Pancreas (tissue), 10 donors: ENCODE measurements around the gene IMPG2. TPM values are rescaled to one million over a fixed set of nuclear protein-coding genes. Genes with fewer than 3 reads are reported as not detected.
"Not testable (repeated sequence)": the region's sequence is repeated elsewhere in the genome, so short reads cannot be mapped to it uniquely, and the experiment has no call there.

ENCODE experiments used
- ATAC-seq, 4 donors: fragments of 200-7000 bp; cut with Tn5 transposase; one replicate each; pipeline versions ENCODE4 v1.8.0 to v1.9.1; 2020; ENCODE audit warnings: mild to moderate bottlenecking in 4 of 4, moderate library complexity in 4 of 4
- DNase-seq, 6 donors: peaks; one replicate each; pipeline ENCODE4 v3.0.0-alpha.2; 2020
- FAIRE-seq: peaks from 2 replicates; lab custom pipeline; 2012; peaks lifted over from hg19 to GRCh38; lab: Jason Lieb, UNC
- H3K27ac ChIP-seq, 4 donors: fragments of 200-600 bp; sonication (generic); 1 replicate in 3 of 4; 2 replicates in 1 of 4; pipeline versions ENCODE4 v1.5.0 to v1.8.0; 2020
- H3K27me3 ChIP-seq, 4 donors: fragments of 200-600 bp; one replicate each; pipeline ENCODE4 v1.8.0; 2021
- H3K36me3 ChIP-seq, 3 donors: fragments of 200-600 bp; sonication (generic) in 1 of 3; one replicate each; pipeline versions ENCODE4 v1.5.0 to v1.8.0; 2020 to 2021
- H3K4me1 ChIP-seq, 3 donors: fragments of 200-600 bp; one replicate each; pipeline ENCODE4 v1.8.0; 2021
- H3K4me3 ChIP-seq, 4 donors: fragments of 200-600 bp; sonication (generic) in 2 of 4; one replicate each; pipeline versions ENCODE4 v1.5.0 to v1.8.0; 2020 to 2021
- H3K9me3 ChIP-seq, 4 donors: fragments of 200-600 bp; one replicate each; pipeline ENCODE4 v1.8.0; 2021
- WGBS, 2 donors: extraction: QIAGEN DNeasy Blood & Tissue Kit; methylation state at CpG; one replicate each; pipeline ENCODE4 v1.1.7; 2013; 5-methylcytosine and 5-hydroxymethylcytosine counted together
- intact Hi-C, 3 donors: fragments of 100-400 bp; cut with DNase I; formaldehyde crosslinking; loops; one replicate each; pipeline versions ENCODE4 v1.11.1 to v1.14.2; 2022
- polyA plus RNA-seq, 2 donors: library from polyadenylated mRNA; stranded (reverse); fragments of 200-250 nt; gene quantifications; one replicate each; pipeline ENCODE4 v1.2.3, GENCODE V29; 2013
- total RNA-seq, 6 donors: library from RNA; stranded (reverse); fragmentation: NEBNext Ultra II Directional in 4 of 6; extraction: Animal tissue kit (Norgen Biotek cat#: 25700) in 4 of 6; gene quantifications; one replicate each; pipeline versions ENCODE4 v1.2.1 to v1.2.4, GENCODE V29; 2021 to 2023
- TF ChIP-seq, protein P1 (sequence below), 4 donors: fragments of 200-600 bp; sonication (generic) in 3 of 4; IDR thresholded peaks; one replicate each; pipeline versions ENCODE4 v1.5.0 to v1.8.0; 2021; ENCODE audit warnings: antibody characterized with exemption in 4 of 4
- donor health status: healthy with polysubstance abuse.
- donor health status: DM: no; HTN: no; CAD: no; lungs with moderate emphysema.
- donor health status: DM: no; HTN: no; CAD: no.
- donor health status: control.
- donor health status: control.
- donor health status: Bipolar disorder and iron deficiency.
- donor health status: DM: yes; HTN: yes; CAD: no.
- donor health status: DM: no; HTN: no; CAD: no.
- donor health status: DM: no; HTN: no; CAD: no.
- donor health status: DM: yes; HTN: yes; CAD: no.

IMPG2 gene
- total and polyA plus RNA-seq, 8 donors = 0.04 to 0.19 (median 0.09) TPM

DNA sequence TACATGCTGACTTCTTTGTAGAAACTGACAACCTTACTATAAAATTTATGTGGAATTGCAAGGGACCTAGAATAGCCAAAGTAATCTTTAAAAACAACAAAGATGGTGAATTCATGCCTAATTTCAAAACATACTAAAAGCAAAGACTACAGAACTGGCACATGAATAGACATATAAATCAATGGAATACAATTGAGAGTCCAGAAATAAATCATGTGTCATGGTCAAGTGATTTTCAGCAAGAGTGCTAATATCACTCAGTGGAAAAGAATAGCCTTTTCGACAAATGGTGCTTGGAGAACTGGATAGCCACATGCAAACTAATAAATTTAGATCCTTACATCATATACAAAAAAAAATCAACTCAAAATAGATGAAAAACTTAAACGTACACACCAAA lies 8.7 kb downstream of the IMPG2 start:
- TF ChIP-seq, protein P1, sequence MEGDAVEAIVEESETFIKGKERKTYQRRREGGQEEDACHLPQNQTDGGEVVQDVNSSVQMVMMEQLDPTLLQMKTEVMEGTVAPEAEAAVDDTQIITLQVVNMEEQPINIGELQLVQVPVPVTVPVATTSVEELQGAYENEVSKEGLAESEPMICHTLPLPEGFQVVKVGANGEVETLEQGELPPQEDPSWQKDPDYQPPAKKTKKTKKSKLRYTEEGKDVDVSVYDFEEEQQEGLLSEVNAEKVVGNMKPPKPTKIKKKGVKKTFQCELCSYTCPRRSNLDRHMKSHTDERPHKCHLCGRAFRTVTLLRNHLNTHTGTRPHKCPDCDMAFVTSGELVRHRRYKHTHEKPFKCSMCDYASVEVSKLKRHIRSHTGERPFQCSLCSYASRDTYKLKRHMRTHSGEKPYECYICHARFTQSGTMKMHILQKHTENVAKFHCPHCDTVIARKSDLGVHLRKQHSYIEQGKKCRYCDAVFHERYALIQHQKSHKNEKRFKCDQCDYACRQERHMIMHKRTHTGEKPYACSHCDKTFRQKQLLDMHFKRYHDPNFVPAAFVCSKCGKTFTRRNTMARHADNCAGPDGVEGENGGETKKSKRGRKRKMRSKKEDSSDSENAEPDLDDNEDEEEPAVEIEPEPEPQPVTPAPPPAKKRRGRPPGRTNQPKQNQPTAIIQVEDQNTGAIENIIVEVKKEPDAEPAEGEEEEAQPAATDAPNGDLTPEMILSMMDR (IDR thresholded peaks at IDR 0.05) = no peak
- Histone ChIP-seq H3K36me3 (no peaks in the 10 kb centered on the region), H3K9me3 (no peaks in the 10 kb centered on the region), H3K4me1 (no peaks in the 10 kb centered on the region), H3K4me3 (no peak overlapping the region), H3K27ac (no peak overlapping the region), H3K27me3 (no peaks in the 10 kb centered on the region)
- ATAC-seq (no peak), FAIRE-seq (no peak), DNase-seq (no peak)
- WGBS, 2 donors = 89 to 92% methylated on average over 2 of the region's 2 CpGs
- intact Hi-C loops = no loop called here

DNA sequence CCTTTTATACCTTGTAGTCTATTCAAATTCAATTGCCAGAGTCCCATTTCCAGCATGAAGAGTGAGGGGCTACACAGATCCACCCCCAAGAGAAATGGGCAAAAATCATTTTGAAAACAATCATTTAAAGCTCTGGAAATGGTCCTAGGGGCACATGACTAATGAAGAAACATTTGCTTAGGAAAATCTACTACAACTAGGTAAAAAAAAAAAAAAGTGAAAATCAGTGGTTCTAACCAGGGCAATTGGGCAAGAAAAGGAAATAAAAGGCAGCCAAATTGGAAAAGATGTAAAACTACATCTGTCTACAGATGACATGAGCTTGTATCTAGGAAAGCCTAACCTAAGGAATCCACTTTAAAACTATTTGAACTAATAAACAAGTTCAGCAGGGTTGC lies 9.4 kb downstream of the IMPG2 start:
- Histone ChIP-seq H3K4me1 (no peaks in the 10 kb centered on the region), H3K27me3 (no peaks in the 10 kb centered on the region), H3K27ac (no peak overlapping the region), H3K36me3 (no peaks in the 10 kb centered on the region), H3K9me3 (no peaks in the 10 kb centered on the region), H3K4me3 (no peak overlapping the region)
- DNase-seq (no peak), FAIRE-seq (no peak), ATAC-seq (no peak)
- intact Hi-C loops = no loop called here
- TF ChIP-seq, protein P1 (IDR thresholded peaks at IDR 0.05) = no peak

DNA sequence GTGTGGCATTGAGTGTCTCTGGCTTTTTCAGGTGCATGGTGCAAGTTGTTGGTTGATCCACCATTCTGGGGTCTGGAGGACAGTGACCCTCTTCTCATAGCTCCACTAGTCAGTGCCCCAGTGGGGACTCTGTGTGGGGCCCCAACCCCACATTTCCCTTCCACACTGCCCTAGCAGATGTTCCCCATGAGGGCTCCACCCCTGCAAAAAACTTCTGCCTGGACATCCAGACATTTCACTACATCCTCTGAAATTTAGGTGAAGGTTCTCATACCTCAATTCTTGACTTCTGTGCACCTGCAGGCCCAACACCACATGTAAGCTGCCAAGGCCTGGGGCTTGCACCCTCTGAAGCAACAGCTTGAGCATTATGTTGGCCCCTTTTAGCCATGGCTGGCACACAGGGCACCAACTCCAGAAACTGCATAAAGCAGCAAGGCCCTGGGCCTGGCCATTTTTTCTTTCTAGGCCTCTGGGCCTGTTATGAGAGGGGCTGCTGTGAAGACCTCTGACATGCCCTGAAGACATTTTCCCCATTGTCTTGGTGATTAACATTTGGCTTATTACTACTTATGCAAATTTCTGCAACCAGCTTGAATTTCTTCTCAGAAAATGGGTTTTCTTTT lies 12.1 kb downstream of the IMPG2 start:
- DNase-seq, H3K4me3 ChIP-seq, intact Hi-C loops, H3K27ac ChIP-seq, FAIRE-seq, ATAC-seq, H3K36me3 ChIP-seq, H3K4me1 ChIP-seq, H3K27me3 ChIP-seq, H3K9me3 ChIP-seq: not testable (repeated sequence)

DNA sequence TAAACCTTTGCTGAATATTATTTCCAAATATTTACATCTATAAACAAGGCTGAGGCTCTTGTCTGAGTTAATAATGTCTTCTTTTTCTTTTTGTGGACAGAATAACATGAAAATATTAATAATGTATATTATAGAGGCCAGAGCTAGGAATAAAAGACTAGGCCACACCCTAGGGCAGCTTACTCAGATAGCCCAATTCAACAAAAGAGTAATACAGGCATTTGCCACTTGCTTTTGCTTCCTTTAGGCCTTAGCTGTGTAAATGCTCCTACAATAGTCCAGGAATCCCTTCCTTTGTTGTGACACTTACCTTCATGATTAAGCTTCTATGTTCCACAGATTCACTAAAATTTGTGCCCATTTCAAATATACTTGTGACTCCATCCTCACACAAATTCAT lies 16.5 kb downstream of the IMPG2 start:
- FAIRE-seq = no peak
- no peak overlapping the region for H3K27ac ChIP-seq
- no peak for ATAC-seq
- TF ChIP-seq, protein P1 (IDR thresholded peaks at IDR 0.05) = no peak
- H3K4me3 ChIP-seq = no peak overlapping the region
- intact Hi-C loops = no loop called here
- H3K27me3 ChIP-seq = no peaks in the 10 kb centered on the region
- no peaks in the 10 kb centered on the region for H3K4me1 ChIP-seq
- H3K9me3 ChIP-seq = no peaks in the 10 kb centered on the region
- H3K36me3 ChIP-seq = no peaks in the 10 kb centered on the region
- no peak for DNase-seq

DNA sequence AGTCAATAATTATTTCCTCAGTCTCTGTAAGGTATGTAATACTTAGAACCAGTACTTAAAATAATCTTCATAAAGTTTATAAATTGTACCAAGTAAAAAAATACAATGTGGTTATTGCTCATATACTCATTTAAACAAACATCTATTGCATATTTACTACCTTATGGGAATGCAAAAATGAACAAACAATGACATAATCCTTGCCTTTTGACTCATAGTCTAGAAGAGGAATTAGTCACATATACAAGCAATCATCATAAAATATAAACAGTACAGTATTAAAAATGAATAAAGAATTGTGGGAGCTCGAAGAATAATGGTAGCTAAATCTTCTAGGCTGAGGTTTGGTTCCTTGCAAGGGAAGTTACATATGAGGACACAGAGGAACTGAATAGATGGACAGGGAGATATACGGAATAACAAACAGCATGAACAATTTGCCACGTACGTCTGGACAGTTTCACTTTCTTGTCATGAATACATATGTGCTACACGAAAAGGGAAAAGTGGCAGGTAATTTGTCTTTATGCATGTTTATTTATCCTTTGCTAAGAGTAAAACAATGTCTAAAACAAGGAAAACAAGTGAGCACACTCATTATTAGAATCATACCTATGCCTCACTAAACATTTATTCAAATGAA lies 17.2 kb downstream of the IMPG2 start:
- TF ChIP-seq, protein P1 (IDR thresholded peaks at IDR 0.05) = no peak
- 59 to 63% methylated on average over 5 of the region's 5 CpGs for WGBS, 2 donors
- Histone ChIP-seq H3K27me3 (no peaks in the 10 kb centered on the region), H3K27ac (no peak overlapping the region), H3K9me3 (no peaks in the 10 kb centered on the region), H3K4me1 (no peaks in the 10 kb centered on the region), H3K4me3 (no peak overlapping the region), H3K36me3 (no peaks in the 10 kb centered on the region)
- FAIRE-seq (no peak), ATAC-seq (no peak), DNase-seq (no peak)
- intact Hi-C loops = no loop called here
